ENCODE data around the gene CPN1.
"Not testable (repeated sequence)": the region's sequence is repeated elsewhere in the genome, so short reads cannot be mapped to it uniquely, and the experiment has no call there.

Gene CPN1

GRCh38 chr10:100081075-100082001, at the start of gene CPN1:
Gene CPN1, minus strand, starts transcription at chr10:100081869. Its CDS starts 244 bp downstream, at chr10:100081625.
- no peak for DNase-seq

DNA sequence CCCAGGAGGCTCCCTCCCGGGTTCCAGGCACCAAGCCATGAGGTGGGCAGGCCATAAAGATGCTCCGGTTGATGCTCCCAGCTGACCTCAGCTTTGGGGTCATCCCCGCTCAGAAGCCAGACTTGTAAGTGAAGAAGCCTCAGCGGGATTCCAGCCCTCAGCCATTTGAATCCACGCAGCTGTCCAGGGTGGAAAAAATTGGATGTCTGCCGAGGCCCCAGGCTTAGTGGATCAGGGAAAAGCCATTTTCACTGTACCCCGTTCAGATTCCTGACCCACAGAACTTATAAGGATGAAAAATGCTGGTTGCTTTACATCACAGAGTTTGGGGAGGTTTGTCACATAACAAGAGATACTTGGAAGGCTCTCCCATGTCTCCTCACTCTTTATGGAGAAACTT, 49.2 kb upstream of the CPN1 start:
- no peak for DNase-seq

DNA sequence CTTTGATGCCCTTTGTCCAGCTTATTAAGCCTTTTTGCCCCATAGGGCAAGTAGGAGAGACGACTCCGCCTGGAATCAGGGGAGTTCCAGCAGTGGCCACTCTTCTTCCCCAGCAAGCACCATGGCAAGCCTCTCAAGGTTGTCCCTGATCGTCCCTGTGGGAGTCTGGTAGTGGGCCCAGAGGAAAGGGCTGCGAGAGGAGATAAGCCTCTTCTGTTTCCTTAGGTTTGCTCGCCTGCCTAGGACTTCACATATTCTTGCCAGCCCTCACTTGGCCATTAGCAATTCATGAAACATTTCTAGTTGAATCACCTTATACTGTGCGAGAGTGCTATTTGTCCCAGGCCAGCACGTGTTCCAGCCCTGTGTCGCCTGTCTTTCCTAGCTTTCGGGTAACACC, 47.8 kb upstream of the CPN1 start:
- no peak for DNase-seq

- no peak for DNase-seq
Measured at GRCh38 chr10:100128951-100129350, 47.3 kb upstream of the CPN1 start.

- DNase-seq = not testable (repeated sequence)
Measured at GRCh38 chr10:100125335-100125734, 43.7 kb upstream of the CPN1 start.

GRCh38 chr10:100124097-100124496, 42.4 kb upstream of the CPN1 start:
- DNase-seq = no peak

DNA sequence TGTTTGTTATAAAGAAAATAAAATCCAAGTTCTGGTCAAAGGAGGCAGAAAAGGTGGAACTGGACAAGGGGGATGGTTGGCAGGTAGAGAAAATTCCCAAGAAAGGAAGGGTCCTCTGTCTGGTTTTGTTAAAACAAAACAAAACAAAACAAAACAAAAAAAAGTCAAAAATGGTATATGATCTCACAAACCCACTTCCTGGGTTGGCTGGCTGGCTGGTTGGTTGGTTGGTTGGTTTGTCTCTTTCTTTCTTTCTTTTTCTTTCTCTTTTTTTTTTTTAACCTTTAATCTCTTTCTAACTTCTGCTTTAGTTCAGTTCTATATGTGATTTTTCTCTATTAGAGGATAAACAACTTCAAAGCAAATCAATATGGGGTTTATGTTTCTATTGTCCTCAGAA, 41.1 kb upstream of the CPN1 start:
- no peak for DNase-seq

DNA sequence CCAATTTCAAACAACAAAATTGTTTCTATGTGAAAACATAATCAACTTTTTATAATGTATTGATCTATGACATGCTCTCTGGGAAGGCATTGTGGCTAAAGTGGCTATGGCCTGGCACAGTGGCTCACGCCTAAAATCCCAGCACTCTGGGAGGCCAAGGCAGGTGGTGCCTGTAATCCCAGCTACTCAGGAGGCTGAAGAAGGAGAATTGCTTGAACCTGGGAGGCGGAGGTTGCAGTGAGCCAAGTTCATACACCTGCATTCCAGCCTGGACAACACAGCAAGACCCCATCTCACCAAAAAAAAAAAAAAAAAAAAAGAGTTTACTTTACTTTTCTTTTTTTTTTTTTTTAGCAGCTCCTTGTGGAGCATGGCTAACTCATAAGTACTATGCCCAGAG, 38.9 kb upstream of the CPN1 start:
- DNase-seq = no peak

DNA sequence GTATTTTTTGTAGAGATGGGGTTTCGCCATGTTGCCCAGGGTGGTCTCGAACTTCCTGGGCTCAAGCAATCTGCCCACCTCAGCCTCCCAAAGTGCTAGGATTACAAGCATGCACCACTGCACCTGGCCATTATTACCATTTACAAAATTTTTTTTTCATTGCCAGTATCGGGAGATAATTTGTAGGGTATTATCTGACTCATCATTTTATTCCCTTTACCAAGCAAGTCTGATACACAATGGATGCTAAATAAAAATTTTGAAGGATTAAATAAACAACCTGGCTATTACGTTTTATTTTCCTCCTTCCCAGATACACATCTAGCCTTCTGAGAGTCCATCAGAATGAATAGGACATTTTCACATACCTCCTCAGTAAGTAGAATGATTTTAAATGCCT, 38.1 kb upstream of the CPN1 start:
- no peak for DNase-seq

- DNase-seq = no peak
Measured at GRCh38 chr10:100114976-100115770, 33.5 kb upstream of the CPN1 start.

GRCh38 chr10:100114460-100114859, 32.8 kb upstream of the CPN1 start:
- DNase-seq = no peak

DNA sequence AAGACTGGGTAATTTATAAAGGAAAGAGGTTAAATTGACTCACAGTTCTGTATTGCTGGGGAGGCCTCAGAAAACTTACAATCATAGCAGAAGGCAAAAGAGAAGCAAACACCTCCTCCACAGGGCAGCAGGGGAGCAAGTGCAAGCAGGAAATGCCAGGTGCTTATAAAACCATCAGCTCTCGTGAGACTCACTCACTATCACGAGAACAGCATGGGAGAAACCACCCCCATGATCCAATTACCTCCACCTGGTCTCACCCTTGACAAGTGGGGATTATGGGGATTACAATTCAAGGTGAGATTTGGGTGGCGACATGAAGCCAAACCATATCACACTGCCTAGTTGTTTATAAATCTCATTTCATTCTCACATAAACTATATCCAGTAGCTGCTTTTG, 28.0 kb upstream of the CPN1 start:
- DNase-seq = no peak

DNA sequence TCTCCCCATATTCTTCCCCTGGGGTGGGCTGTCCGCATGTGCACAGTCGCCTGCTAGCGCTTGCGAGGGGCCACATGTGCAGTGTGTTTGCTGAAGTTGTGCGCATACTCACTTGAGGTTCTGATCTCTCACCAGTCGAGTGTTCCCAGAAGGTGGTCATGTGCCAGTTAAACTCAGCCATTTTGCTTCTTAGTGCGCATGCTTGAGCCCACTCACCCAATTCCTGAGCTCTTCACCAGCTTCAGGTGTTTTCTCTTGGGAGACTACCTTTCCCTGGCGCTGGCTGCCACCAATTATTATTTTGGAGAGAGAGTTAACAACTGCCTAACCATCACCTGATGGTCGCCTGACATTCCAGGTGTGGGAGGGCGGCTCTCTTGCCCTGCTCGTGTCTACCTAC, 25.2 kb upstream of the CPN1 start:
- no peak for DNase-seq

- no peak for DNase-seq
Measured at GRCh38 chr10:100104300-100104699, 22.6 kb upstream of the CPN1 start.

GRCh38 chr10:100103581-100103980, 21.9 kb upstream of the CPN1 start:
- no peak for DNase-seq

GRCh38 chr10:100101192-100102076, 19.8 kb upstream of the CPN1 start:
- DNase-seq = no peak

- no peak for DNase-seq
Measured at GRCh38 chr10:100100651-100101184, 19.0 kb upstream of the CPN1 start.

DNA sequence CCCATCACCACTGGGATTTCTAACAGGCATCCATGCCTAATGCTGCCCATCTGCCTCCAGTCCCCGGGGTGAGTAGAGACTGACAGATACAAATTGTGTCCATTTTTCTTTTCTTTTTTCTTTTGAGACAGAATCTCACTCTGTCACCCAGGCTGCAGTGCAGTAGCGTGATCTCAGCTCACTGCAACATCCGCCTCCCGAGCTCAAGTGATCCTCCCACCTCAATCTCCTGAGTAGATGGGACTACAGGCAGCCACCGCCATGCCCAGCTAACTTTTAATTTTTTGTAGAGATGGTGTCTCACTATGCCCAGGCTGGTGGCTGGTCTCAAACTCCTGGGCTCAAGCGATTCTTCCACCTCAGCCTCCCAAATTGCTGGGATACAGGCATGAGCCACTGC, 7.6 kb upstream of the CPN1 start:
- DNase-seq = no peak

DNA sequence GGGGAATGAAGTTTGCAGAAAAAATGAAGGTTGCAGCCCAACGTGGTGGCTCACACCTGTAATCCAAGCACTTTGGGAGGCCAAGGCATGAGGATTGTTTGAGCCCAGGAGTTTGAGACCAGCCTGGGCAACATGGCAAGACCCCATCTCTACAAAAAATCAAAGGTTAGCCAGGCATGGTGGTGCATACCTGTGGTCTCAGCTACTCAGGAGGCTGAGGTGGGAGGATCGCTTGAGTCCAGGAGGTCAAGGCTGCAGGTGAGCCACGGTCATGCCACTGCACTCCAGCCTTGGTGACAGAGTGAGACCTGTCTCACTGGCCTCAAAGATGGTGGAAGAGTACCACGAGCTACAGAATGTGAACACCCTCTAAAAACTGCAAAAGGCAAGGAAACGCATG, 5.0 kb upstream of the CPN1 start:
- not testable (repeated sequence) for DNase-seq

GRCh38 chr10:100085596-100085995, 3.9 kb upstream of the CPN1 start:
- DNase-seq = no peak

GRCh38 chr10:100083623-100084022, 2.0 kb upstream of the CPN1 start:
- no peak for DNase-seq

- DNase-seq = not testable (repeated sequence)
Measured at GRCh38 chr10:100082276-100082675, 607 bp upstream of the CPN1 start.

- no peak for DNase-seq
Measured at GRCh38 chr10:100076750-100077149, 4.9 kb downstream of the CPN1 start.

Data from CD4-positive, alpha-beta T cell treated with Interleukin-6 for 4 hours (primary cell).